GM19452 (cell line): ENCODE data around the gene SAG.

Experiments
- ATAC-seq: cut with Tn5 transposase; IDR thresholded peaks from one replicate; pipeline ENCODE4 v1.9.1; 2021; ENCODE audit not compliant: unreplicated experiment

Gene SAG

GRCh38 chr2:233287871-233288270 is 19.7 kb upstream of the SAG start:
- ATAC-seq = no peak

GRCh38 chr2:233288663-233289062 is 19.0 kb upstream of the SAG start:
- ATAC-seq = no peak

- no peak for ATAC-seq
Observed at GRCh38 chr2:233289648-233290047, 18.0 kb upstream of the SAG start.

- ATAC-seq = no peak
Observed at GRCh38 chr2:233290051-233290845, 17.4 kb upstream of the SAG start.

GRCh38 chr2:233295891-233296290 is 11.7 kb upstream of the SAG start:
- ATAC-seq = no peak

DNA sequence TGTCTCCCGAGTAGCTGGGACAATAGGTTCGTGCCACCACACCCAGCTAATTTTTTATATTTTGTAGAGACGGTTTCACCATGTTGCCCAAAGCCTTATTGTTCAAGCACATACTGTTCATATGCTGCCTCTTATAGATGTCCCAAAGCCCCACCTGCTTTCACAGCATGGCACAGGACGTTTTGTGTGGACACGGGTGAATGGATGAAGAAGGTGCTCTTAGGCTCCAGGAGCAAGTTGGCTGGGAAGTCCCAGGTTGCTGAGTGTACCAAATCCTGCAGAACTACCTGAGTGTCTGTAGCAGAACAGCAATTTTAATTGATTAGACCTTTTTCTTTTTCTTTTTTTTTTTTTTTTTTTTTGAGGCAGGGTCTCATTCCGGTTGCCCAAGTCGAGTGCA is 10.5 kb upstream of the SAG start:
- ATAC-seq = no peak

- ATAC-seq = no peak
Observed at GRCh38 chr2:233300401-233300800, 7.2 kb upstream of the SAG start.

DNA sequence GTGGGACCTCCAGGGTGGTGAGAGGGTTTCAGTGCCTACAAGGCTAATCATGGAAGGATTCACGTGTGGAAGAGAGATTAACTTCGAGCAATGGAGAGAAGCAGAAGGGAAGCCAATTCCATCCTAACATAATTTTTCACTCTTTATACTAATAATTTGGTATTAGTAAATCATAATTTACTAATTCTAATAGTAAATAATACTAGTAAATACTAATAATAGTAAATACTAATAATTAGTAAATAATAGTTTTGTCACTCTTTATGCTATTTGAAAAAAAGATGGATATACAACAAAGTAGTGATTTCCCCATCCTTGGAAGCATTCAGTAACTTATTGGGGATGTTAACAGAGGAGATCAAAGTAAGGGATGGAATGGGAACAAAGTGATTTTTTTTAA is 6.4 kb upstream of the SAG start:
- ATAC-seq = no peak

- no peak for ATAC-seq
Observed at GRCh38 chr2:233301811-233302210, 5.8 kb upstream of the SAG start.

DNA sequence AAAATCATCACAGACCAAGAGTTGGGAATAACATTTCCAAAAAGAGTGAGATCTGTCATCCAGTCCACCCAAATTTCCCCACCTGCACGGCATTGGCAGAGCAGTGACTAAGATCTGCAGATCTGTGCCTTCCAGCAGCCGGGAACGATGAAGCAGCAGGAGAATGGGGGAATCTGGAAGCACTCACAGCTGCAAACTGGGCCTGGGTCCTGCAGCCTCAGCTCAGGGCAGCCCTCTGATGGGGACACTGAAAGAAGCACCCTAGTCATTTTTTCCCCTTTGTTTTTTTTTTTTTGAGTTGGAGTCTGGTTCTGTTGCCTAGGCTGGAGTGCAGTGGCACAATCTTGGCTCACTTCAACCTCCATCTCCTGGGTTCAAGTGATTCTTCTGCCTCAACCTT is 4.4 kb upstream of the SAG start:
- no peak for ATAC-seq

- ATAC-seq = no peak
Observed at GRCh38 chr2:233311241-233311926, 3.8 kb downstream of the SAG start.

DNA sequence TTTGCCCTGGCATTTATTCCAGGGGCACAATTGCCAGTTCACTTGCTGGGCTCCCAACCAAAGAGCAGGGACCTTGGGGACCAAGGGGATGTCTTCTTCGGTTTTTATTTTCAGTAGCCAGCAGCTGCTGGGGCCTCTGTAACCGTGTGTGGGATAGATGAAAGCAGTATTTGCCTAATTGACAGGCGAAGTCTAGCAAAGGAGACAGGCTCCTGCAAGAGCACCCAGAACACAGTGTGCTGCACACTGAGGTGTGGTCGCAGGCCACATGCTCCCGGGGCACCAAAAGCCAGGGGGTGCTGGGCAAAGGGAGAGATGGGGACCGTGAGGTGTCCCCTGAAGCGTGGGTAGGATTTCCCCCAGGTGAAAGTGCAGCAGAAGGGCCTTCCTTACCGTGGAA is 5.3 kb downstream of the SAG start:
- no peak for ATAC-seq

DNA sequence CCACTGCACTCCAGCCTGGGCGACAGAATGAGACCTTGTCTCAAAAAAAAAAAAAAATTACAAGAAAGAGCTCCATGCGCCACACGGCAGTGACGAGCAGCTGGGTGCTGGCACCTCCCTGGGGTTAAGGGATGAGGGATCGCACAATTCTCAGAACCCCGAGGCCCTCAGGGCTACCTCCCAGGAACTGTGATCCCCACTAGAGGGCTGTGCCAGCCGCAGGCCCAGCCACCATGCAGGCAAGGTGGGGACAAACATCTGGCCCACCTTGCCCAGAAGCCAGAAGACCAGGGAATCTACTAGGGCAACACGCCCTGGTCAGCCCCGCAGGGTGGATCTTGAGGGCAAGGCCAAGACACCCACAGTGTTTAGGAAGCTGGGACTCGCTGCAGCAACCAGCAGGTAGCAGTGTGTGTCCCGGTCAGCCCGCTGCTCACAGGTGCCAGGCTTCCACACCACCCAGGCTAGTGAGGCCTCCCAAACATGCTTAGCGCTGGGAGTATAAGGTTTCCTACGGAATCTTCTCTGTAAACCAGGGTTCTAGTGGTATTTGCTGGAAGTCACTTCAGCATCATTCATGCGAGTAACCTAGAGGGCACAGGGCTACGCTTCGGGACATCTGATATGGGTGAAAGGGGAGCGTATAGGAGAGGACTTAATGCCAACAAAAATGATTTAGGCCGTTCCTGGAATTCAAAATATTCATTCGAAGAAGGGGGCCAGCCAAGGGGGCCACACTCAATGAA is 6.7 kb downstream of the SAG start:
- ATAC-seq = no peak

GRCh38 chr2:233317196-233317943 is 9.8 kb downstream of the SAG start:
- ATAC-seq = no peak

GRCh38 chr2:233319256-233319655 is 11.6 kb downstream of the SAG start:
- ATAC-seq = no peak

- no peak for ATAC-seq
Observed at GRCh38 chr2:233320470-233320869, 12.9 kb downstream of the SAG start.

- ATAC-seq = no peak
Observed at GRCh38 chr2:233321166-233321565, 13.6 kb downstream of the SAG start.

DNA sequence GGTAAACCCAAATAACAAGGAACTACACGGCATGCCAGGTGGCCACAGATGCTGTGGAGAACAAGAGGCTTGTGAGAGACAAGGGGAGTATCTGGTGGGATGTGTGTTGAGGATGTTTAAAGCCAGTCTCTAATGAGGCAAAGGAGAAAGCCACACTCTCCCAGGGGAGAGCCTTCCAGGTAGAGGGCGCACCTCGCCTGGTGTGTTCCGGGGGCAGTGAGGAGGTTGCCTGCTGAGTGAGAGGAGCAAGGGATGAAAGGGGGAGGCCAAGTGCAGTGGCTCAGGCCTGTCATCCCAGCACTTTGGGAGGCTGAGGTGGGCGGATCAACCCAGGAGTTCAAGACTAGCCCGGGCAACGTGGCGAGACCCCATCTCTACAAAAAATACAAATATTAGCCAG is 16.2 kb downstream of the SAG start:
- no peak for ATAC-seq

DNA sequence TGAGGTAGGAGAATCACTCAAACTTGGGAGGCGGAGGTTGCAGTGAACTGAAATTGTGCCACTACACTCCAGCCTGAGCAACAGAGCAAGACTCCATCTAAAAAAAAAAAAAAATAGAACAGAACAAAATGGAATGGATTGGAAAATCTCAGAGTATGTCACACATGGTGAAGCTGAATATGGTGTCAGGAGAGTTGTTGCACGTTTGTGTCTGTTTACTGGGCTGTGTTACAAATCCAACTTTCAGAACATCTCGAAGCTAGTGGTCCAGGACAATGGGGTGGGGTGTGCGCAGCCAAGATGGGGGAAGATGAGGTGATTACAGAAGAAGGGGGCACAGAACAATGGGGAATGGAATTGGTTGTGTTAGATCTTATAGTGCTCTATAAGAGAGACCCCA is 17.6 kb downstream of the SAG start:
- ATAC-seq = no peak

DNA sequence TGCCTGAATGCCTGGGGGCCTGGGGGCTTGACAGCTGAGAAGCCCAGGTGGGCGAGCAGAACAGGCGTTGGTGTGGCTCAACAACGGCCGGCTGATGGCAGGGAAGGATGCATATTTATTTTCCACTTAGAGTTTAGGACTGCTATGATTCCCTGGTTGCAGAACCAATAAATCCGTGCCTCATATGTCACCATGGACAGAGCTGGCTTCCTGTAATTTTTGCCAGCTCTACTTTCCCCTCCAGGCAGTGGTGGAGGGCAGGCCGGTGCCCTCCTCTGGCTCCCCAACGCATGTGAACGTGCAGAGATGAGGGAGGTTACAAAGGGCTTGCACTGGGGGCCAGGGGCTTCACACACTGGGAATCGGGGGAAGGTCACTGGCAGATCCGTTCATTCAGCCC is 18.2 kb downstream of the SAG start:
- ATAC-seq = no peak

GRCh38 chr2:233326500-233326899 is 18.9 kb downstream of the SAG start:
- no peak for ATAC-seq
